Measurements from ENCODE around the gene CAPN9. TPM values are rescaled to one million over a fixed set of nuclear protein-coding genes. Genes with fewer than 3 reads are reported as not detected.

Gene CAPN9
- total and polyA plus RNA-seq, 4 donors = not detected

DNA sequence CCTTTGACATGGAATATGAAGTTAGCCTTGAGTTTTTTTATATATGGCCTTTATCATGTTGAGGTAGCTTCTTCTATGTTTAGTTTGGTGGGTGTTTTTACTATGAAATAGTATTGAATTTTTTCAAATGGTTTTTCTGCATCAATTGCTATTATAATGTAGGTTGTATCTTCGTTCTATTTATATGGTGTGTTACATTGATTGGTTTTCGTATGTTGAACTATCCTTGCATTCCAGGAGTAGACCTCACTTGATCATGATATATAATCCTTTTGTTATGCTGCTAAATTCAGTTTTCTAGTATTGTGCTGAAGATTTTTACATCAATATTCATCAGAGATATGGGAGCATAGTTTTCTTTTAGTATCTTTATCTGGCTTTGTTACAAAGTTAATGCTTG is 65.4 kb downstream of the CAPN9 start (continued):
- TF ChIP-seq, protein P1, sequence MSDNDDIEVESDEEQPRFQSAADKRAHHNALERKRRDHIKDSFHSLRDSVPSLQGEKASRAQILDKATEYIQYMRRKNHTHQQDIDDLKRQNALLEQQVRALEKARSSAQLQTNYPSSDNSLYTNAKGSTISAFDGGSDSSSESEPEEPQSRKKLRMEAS (IDR thresholded peaks at IDR 0.05) = no peak
- TF ChIP-seq RAD21 (IDR thresholded peaks at IDR 0.05) (no peak), TAF1 (conservative IDR thresholded peaks at IDR 0.05) (no peak), HNF4G (IDR thresholded peaks at IDR 0.05) (no peak)

DNA sequence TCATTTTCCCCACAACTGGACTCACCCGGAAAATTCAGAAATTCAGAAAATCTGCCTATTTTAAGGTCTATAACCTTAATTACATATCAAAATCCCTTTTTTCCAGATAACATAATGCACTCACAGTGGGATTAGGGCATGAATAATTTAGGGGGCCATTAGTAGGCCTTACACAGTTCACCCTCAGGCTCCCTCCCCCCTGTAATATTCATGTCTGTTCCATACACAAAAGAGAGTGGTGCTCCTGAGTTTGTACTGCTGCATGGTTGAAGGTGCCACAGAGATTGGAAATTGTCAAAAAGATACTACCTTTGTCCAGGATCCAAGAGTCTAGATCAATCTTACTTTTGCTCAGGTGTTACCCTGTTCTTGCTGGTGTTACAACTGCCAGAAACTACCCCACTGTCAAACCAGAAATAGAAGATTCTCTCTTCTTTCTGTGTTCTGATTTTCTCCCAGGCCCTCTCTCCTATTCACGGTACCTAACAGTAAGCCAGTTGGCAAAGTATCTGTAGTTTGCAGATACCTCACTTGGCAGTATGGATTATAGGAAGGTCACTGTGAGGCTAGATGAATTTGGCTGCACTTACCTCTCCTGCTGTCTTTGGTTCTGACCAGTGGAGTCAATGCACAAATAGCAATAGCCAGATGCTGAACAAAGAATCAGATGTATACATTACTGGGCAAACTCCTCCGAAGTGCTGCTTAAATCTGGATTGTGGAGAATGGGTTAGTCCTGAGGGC is 67.9 kb downstream of the CAPN9 start:
- Histone ChIP-seq H3K27ac (ENCODE audit: low read depth in 1 of 2, low read length in 2 of 2) (no peak overlapping the region), H3K27me3 (ENCODE audit: control insufficient read depth in 4 of 4, insufficient read depth in 4 of 4, low read length in 3 of 4) (no peaks in the 10 kb centered on the region), H3K9me3 (ENCODE audit: control insufficient read depth in 4 of 4, low read length in 3 of 4) (peaks cover 0 to 8% (median 2%) of the 10 kb centered on the region in 4 donors), H3K4me1 (ENCODE audit: control insufficient read depth in 4 of 4, insufficient read depth in 4 of 4, low read length in 3 of 4) (no peaks in the 10 kb centered on the region), H3K9ac (ENCODE audit: low read depth in 1 of 2, low read length in 2 of 2) (no peak overlapping the region), H3K36me3 (ENCODE audit: control insufficient read depth in 4 of 4, insufficient read depth in 3 of 4, low read depth in 1 of 4, low read length in 3 of 4) (no peaks in the 10 kb centered on the region), H3K4me3 (ENCODE audit: low read depth in 1 of 3, low read length in 3 of 3) (no peak overlapping the region)
- TF ChIP-seq RXRA (IDR thresholded peaks at IDR 0.05) (no peak), FOXA2 (IDR thresholded peaks at IDR 0.05) (no peak)
- WGBS = 76% methylated on average over 3 of the region's 3 CpGs
- DNase-seq (ENCODE audit: low spot score) = no peak

DNA sequence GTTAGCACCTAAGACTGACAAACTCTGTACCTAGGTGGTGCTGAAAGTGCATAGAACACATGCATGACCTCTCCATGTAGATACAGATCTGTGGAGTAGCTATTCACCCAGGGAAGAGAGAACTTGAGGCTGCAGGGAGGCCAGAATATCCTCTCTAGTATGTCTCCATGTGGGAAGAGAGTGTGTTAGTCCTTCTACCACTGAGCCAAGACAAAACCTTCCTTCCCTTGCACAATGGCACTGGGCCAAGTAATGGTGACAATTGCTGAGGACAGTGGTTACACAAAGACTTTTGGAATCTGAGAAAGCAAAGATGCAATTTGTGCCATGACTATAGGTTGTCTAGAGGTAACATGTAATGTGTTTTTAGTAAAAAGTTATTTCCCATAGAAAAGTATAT is 68.8 kb downstream of the CAPN9 start:
- Histone ChIP-seq H3K27me3 (ENCODE audit: control insufficient read depth in 4 of 4, insufficient read depth in 4 of 4, low read length in 3 of 4) (no peaks in the 10 kb centered on the region), H3K27ac (ENCODE audit: low read depth in 1 of 2, low read length in 2 of 2) (no peak overlapping the region)
- peak; percentile 16 for DNase-seq (ENCODE audit: low spot score)

DNA sequence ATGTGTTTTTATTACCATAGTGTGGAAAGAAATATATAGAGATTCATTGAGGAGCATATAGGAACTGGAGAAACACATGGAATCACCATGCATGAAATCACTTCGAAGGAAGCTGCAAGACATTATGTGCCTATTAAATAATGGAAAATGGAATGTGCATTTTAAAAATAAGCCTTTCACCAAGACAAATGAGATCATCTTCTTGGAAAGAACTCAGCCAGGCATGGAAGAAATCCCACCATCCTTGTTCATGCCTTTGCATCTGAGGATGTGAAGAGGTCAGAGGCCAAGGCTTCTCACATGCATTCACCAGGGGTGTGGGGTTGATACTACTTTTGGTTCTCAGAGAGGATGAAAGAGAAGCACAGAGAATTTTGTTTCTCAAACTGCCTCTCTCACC is 71.2 kb downstream of the CAPN9 start:
- Histone ChIP-seq H3K9me3 (ENCODE audit: control insufficient read depth in 4 of 4, low read length in 3 of 4) (no peaks in the 10 kb centered on the region), H3K9ac (ENCODE audit: low read depth in 1 of 2, low read length in 2 of 2) (no peak overlapping the region), H3K4me1 (ENCODE audit: control insufficient read depth in 4 of 4, insufficient read depth in 4 of 4, low read length in 3 of 4) (no peaks in the 10 kb centered on the region), H3K27me3 (ENCODE audit: control insufficient read depth in 4 of 4, insufficient read depth in 4 of 4, low read length in 3 of 4) (no peaks in the 10 kb centered on the region), H3K36me3 (ENCODE audit: control insufficient read depth in 4 of 4, insufficient read depth in 3 of 4, low read depth in 1 of 4, low read length in 3 of 4) (no peaks in the 10 kb centered on the region), H3K27ac (ENCODE audit: low read depth in 1 of 2, low read length in 2 of 2) (no peak overlapping the region), H3K4me3 (ENCODE audit: low read depth in 1 of 3, low read length in 3 of 3) (no peak overlapping the region)
- 81% methylated on average over 1 of the region's 1 CpG for WGBS
- TF ChIP-seq, protein P2, sequence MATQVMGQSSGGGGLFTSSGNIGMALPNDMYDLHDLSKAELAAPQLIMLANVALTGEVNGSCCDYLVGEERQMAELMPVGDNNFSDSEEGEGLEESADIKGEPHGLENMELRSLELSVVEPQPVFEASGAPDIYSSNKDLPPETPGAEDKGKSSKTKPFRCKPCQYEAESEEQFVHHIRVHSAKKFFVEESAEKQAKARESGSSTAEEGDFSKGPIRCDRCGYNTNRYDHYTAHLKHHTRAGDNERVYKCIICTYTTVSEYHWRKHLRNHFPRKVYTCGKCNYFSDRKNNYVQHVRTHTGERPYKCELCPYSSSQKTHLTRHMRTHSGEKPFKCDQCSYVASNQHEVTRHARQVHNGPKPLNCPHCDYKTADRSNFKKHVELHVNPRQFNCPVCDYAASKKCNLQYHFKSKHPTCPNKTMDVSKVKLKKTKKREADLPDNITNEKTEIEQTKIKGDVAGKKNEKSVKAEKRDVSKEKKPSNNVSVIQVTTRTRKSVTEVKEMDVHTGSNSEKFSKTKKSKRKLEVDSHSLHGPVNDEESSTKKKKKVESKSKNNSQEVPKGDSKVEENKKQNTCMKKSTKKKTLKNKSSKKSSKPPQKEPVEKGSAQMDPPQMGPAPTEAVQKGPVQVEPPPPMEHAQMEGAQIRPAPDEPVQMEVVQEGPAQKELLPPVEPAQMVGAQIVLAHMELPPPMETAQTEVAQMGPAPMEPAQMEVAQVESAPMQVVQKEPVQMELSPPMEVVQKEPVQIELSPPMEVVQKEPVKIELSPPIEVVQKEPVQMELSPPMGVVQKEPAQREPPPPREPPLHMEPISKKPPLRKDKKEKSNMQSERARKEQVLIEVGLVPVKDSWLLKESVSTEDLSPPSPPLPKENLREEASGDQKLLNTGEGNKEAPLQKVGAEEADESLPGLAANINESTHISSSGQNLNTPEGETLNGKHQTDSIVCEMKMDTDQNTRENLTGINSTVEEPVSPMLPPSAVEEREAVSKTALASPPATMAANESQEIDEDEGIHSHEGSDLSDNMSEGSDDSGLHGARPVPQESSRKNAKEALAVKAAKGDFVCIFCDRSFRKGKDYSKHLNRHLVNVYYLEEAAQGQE (IDR thresholded peaks at IDR 0.05) = no peak
- TF ChIP-seq RAD21 (IDR thresholded peaks at IDR 0.05) (no peak), EGR1 (IDR thresholded peaks at IDR 0.05; ENCODE audit: low read depth in 2 of 2) (no peak), YY1 (IDR thresholded peaks at IDR 0.05) (no peak), SP1 (IDR thresholded peaks at IDR 0.05) (no peak), HNF4G (IDR thresholded peaks at IDR 0.05) (no peak), RXRA (IDR thresholded peaks at IDR 0.05) (no peak), FOXA1 (IDR thresholded peaks at IDR 0.05) (no peak), JUND (IDR thresholded peaks at IDR 0.05) (no peak), HNF4A (conservative IDR thresholded peaks at IDR 0.05) (no peak)
- TF ChIP-seq, protein P3, sequence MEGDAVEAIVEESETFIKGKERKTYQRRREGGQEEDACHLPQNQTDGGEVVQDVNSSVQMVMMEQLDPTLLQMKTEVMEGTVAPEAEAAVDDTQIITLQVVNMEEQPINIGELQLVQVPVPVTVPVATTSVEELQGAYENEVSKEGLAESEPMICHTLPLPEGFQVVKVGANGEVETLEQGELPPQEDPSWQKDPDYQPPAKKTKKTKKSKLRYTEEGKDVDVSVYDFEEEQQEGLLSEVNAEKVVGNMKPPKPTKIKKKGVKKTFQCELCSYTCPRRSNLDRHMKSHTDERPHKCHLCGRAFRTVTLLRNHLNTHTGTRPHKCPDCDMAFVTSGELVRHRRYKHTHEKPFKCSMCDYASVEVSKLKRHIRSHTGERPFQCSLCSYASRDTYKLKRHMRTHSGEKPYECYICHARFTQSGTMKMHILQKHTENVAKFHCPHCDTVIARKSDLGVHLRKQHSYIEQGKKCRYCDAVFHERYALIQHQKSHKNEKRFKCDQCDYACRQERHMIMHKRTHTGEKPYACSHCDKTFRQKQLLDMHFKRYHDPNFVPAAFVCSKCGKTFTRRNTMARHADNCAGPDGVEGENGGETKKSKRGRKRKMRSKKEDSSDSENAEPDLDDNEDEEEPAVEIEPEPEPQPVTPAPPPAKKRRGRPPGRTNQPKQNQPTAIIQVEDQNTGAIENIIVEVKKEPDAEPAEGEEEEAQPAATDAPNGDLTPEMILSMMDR (IDR thresholded peaks at IDR 0.05; ENCODE audit: low read depth, low read length, missing input control) = no peak
- TF ChIP-seq, protein P4, sequence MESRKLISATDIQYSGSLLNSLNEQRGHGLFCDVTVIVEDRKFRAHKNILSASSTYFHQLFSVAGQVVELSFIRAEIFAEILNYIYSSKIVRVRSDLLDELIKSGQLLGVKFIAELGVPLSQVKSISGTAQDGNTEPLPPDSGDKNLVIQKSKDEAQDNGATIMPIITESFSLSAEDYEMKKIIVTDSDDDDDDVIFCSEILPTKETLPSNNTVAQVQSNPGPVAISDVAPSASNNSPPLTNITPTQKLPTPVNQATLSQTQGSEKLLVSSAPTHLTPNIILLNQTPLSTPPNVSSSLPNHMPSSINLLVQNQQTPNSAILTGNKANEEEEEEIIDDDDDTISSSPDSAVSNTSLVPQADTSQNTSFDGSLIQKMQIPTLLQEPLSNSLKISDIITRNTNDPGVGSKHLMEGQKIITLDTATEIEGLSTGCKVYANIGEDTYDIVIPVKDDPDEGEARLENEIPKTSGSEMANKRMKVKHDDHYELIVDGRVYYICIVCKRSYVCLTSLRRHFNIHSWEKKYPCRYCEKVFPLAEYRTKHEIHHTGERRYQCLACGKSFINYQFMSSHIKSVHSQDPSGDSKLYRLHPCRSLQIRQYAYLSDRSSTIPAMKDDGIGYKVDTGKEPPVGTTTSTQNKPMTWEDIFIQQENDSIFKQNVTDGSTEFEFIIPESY (IDR thresholded peaks at IDR 0.05) = no peak
- TF ChIP-seq, protein P5, sequence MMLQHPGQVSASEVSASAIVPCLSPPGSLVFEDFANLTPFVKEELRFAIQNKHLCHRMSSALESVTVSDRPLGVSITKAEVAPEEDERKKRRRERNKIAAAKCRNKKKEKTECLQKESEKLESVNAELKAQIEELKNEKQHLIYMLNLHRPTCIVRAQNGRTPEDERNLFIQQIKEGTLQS (IDR thresholded peaks at IDR 0.05) = no peak
- TF ChIP-seq, protein P1 (IDR thresholded peaks at IDR 0.05) = no peak
- no peak for DNase-seq (ENCODE audit: low spot score)

More for the DNA sequence above, 68.8 kb downstream of the CAPN9 start:
- Histone ChIP-seq H3K9me3 (ENCODE audit: control insufficient read depth in 4 of 4, low read length in 3 of 4) (peaks cover 0 to 8% (median 2%) of the 10 kb centered on the region in 4 donors), H3K4me3 (ENCODE audit: low read depth in 1 of 3, low read length in 3 of 3) (no peak overlapping the region), H3K4me1 (ENCODE audit: control insufficient read depth in 4 of 4, insufficient read depth in 4 of 4, low read length in 3 of 4) (no peaks in the 10 kb centered on the region), H3K36me3 (ENCODE audit: control insufficient read depth in 4 of 4, insufficient read depth in 3 of 4, low read depth in 1 of 4, low read length in 3 of 4) (no peaks in the 10 kb centered on the region), H3K9ac (ENCODE audit: low read depth in 1 of 2, low read length in 2 of 2) (no peak overlapping the region)
- TF ChIP-seq FOXA1 (IDR thresholded peaks at IDR 0.05) = no peak

Measured in liver (tissue), 9 donors.